DND-41 (cell line): Measurements from ENCODE around the gene LHCGR.
"Not testable (repeated sequence)": the region's sequence is repeated elsewhere in the genome, so short reads cannot be mapped to it uniquely, and the experiment has no call there.

Experiments
- ATAC-seq: fragments of 200-7000 bp; cut with Tn5 transposase; 3 replicates; pipeline ENCODE4 v1.9.1; 2021; ENCODE audit warnings: low read depth; ENCODE audit not compliant: insufficient read depth
- DNase-seq: peaks from one replicate; pipeline ENCODE4 v3.0.0-alpha.2; 2020
- H2AFZ ChIP-seq: 2 replicates; pipeline ENCODE4 v1.6.0; 2012; ENCODE audit warnings: low read depth, low read length
- H3K27ac ChIP-seq: 2 replicates; pipeline ENCODE4 v1.5.1; 2012; ENCODE audit warnings: low read length, inconsistent platforms
- H3K27me3 ChIP-seq: fragments of 200-600 bp; sonication (generic); 2 replicates; pipeline ENCODE4 v1.6.0; 2012; ENCODE audit warnings: low read length, mild to moderate bottlenecking, inconsistent platforms; ENCODE audit not compliant: insufficient read depth, poor library complexity
- H3K36me3 ChIP-seq: 2 replicates; pipeline ENCODE4 v1.5.1; 2012; ENCODE audit warnings: low read length, inconsistent platforms; ENCODE audit not compliant: insufficient read depth
- H3K4me1 ChIP-seq: 2 replicates; pipeline ENCODE4 v1.5.1; 2012; ENCODE audit warnings: mild to moderate bottlenecking, low read length; ENCODE audit not compliant: insufficient read depth
- H3K4me2 ChIP-seq: 2 replicates; pipeline ENCODE4 v1.6.0; 2012; ENCODE audit warnings: mild to moderate bottlenecking, moderate library complexity, low read length, inconsistent platforms; ENCODE audit not compliant: insufficient read depth
- H3K4me3 ChIP-seq, 2 experiments: fragments of 200-600 bp in 1 of 2; shearing (Covaris generic) in 1 of 2; 2 replicates each; pipeline ENCODE4 v1.5.1; 2012 to 2016; ENCODE audit warnings: inconsistent platforms in 2 of 2, low read length in 2 of 2, mild to moderate bottlenecking in 2 of 2, low read depth in 1 of 2, moderate library complexity in 1 of 2
- H3K79me2 ChIP-seq: 2 replicates; pipeline ENCODE4 v1.6.0; 2012; ENCODE audit warnings: low read length, inconsistent platforms; ENCODE audit not compliant: insufficient read depth
- H3K9ac ChIP-seq: 2 replicates; pipeline ENCODE4 v1.6.0; 2012; ENCODE audit warnings: low read depth, mild to moderate bottlenecking, inconsistent platforms, low read length, moderate library complexity
- H3K9me3 ChIP-seq: 2 replicates; pipeline ENCODE4 v1.5.1; 2012; ENCODE audit warnings: low read length, moderate library complexity, mild to moderate bottlenecking, inconsistent platforms; ENCODE audit not compliant: insufficient read depth, severe bottlenecking
- H4K20me1 ChIP-seq: 2 replicates; pipeline ENCODE4 v1.6.0; 2012; ENCODE audit warnings: low read length; ENCODE audit not compliant: insufficient read depth
- EZH2 ChIP-seq: IDR thresholded peaks from 3 replicates; pipeline ENCODE4 v1.6.1; 2012; ENCODE audit warnings: borderline replicate concordance, low read depth, mild to moderate bottlenecking, moderate library complexity, low read length, inconsistent platforms; ENCODE audit not compliant: severe bottlenecking
- TF ChIP-seq, protein P1 (sequence below): IDR thresholded peaks from 2 replicates; pipeline ENCODE4 v1.5.1; 2012; ENCODE audit warnings: borderline replicate concordance, low read length, moderate library complexity, mild to moderate bottlenecking; ENCODE audit not compliant: poor library complexity, severe bottlenecking; ENCODE audit errors: extremely low read depth

The LHCGR gene

DNA sequence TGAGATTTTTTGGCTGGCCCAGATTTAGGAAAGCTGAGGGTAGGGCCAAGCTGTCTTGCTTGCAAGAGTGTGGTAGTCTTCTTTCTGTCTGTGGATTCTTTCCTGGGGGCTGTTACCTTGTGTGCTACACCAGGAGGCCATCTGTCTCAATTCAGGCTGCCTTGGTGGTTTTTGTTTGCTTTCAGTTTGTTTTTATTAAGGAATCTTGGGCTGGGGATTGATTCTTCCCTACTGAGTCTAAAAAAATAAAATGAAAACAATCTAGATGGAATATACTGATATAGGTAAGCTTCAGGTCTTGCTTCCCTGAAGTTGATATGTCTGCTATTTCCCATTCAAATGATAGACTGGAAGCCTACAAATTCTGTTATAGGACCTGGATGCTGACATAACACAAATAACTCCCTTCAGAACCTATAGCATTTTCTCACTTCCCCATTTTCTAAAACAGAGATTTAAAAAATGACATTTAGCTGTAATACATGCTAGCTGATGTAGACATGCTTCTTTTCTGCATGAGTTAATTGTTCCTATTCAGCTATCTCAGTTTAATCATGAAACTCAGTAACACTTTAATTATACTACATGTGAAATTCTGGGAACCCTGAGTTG lies 5.3 kb downstream of the LHCGR start:
- H2AFZ ChIP-seq: no peak overlapping the region
- no peaks in the 10 kb centered on the region for H3K9me3 ChIP-seq
- H4K20me1 ChIP-seq: no peaks in the 10 kb centered on the region
- H3K9ac ChIP-seq: no peak overlapping the region
- ATAC-seq (no peak), DNase-seq (no peak)
- H3K4me2 ChIP-seq: no peak overlapping the region
- H3K4me1 ChIP-seq: no peaks in the 10 kb centered on the region
- no peak overlapping the region for H3K4me3 ChIP-seq
- no peak overlapping the region for H3K27ac ChIP-seq
- H3K36me3 ChIP-seq: no peaks in the 10 kb centered on the region
- H3K79me2 ChIP-seq: no peaks in the 10 kb centered on the region
- H3K27me3 ChIP-seq: no peaks in the 10 kb centered on the region
- TF ChIP-seq, protein P1, sequence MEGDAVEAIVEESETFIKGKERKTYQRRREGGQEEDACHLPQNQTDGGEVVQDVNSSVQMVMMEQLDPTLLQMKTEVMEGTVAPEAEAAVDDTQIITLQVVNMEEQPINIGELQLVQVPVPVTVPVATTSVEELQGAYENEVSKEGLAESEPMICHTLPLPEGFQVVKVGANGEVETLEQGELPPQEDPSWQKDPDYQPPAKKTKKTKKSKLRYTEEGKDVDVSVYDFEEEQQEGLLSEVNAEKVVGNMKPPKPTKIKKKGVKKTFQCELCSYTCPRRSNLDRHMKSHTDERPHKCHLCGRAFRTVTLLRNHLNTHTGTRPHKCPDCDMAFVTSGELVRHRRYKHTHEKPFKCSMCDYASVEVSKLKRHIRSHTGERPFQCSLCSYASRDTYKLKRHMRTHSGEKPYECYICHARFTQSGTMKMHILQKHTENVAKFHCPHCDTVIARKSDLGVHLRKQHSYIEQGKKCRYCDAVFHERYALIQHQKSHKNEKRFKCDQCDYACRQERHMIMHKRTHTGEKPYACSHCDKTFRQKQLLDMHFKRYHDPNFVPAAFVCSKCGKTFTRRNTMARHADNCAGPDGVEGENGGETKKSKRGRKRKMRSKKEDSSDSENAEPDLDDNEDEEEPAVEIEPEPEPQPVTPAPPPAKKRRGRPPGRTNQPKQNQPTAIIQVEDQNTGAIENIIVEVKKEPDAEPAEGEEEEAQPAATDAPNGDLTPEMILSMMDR: no peak
- TF ChIP-seq EZH2: no peak

DNA sequence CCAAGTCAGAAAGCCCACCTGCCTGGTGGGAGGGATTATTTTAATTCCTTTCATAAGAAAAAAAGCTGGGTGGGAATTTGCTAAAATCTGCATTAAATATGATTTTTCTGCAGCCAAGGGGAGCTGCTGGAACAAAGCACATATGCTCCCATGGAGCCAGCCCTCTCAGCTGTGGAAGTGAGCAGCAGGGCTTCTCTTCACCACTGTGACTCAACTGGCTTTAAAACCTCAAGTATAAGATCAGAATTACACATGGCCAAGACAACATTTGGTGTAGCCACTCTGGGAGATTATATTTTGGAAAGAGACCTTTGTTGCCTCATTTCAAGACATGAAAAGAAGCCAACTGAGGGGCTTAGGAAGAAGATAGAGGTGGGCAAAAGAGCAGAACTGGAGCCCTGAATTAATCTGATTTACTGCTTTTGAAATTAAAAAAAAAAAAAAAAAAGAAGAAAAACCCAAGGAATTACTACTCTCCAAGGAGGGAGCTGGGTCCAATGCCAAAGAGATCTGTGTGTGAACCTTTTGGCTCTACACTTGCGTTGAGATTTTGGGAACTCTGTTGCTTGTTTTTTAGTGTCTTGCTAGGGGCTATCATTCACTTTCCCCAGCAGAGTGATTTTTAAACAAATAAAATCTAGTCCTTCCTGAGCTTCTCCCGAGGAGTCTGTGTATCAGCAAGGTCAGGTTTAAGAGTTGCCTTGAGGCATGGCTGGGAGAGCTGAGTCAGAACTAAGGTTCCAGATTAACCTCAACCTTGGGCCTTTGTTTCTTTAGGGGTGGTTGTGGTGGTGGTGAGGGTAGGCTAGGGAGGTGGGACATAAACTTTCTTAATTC lies 6.0 kb downstream of the LHCGR start:
- DNase-seq (no peak), ATAC-seq (no peak)
- Histone ChIP-seq H3K9me3 (no peaks in the 10 kb centered on the region), H3K79me2 (no peaks in the 10 kb centered on the region), H3K9ac (no peak overlapping the region), H4K20me1 (no peaks in the 10 kb centered on the region), H3K27me3 (no peaks in the 10 kb centered on the region), H3K4me3 (no peak overlapping the region), H2AFZ (no peak overlapping the region), H3K4me1 (no peaks in the 10 kb centered on the region), H3K27ac (no peak overlapping the region), H3K4me2 (no peak overlapping the region), H3K36me3 (no peaks in the 10 kb centered on the region)
- TF ChIP-seq EZH2: no peak
- TF ChIP-seq, protein P1: no peak

DNA sequence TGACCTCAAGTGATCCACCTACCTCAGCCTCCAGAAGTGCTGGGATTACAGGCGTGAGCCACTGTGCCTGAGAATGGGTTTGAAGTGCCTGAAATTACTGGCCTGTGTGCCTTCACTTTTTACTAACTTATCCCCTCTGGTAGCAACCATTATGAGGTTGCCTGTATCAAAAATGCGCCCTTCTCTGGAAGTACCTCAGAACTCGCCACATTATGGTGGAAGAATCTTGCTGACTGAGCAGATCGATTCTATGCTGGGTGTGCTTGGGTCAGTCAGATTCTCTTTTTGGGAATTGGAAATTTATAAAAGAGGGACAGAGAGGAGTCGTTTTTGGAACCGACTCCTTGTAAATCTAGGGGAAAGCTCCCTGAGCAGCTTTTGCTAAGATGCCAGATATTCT lies 8.2 kb downstream of the LHCGR start:
- H3K9me3 ChIP-seq: no peaks in the 10 kb centered on the region
- H3K27ac ChIP-seq: no peak overlapping the region
- H2AFZ ChIP-seq: no peak overlapping the region
- no peak overlapping the region for H3K4me3 ChIP-seq
- H3K36me3 ChIP-seq: no peaks in the 10 kb centered on the region
- ATAC-seq: no peak
- no peak for TF ChIP-seq EZH2
- TF ChIP-seq, protein P1: no peak
- no peaks in the 10 kb centered on the region for H3K4me1 ChIP-seq
- DNase-seq: no peak
- H3K79me2 ChIP-seq: no peaks in the 10 kb centered on the region
- H3K4me2 ChIP-seq: no peak overlapping the region
- H4K20me1 ChIP-seq: no peaks in the 10 kb centered on the region
- no peaks in the 10 kb centered on the region for H3K27me3 ChIP-seq
- no peak overlapping the region for H3K9ac ChIP-seq

DNA sequence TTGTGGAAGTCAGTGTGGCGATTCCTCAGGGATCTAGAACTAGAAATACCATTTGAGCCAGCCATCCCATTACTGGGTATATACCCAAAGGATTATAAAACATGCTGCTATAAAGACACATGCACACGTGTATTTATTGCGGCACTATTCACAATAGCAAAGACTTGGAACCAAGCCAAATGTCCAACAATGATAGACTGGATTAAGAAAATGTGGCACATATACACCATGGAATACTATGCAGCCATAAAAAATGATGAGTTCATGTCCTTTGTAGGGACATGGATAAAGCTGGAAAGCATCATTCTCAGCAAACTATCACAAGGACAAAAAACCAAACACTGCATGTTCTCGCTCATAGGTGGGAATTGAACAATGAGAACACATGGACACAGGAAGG lies 16.3 kb downstream of the LHCGR start:
- H3K9ac ChIP-seq, H3K4me1 ChIP-seq, H3K9me3 ChIP-seq, H2AFZ ChIP-seq, H3K27me3 ChIP-seq, H4K20me1 ChIP-seq, H3K36me3 ChIP-seq, H3K27ac ChIP-seq, ATAC-seq, H3K79me2 ChIP-seq, H3K4me2 ChIP-seq, H3K4me3 ChIP-seq, DNase-seq: not testable (repeated sequence)
